ENCODE data around the gene COPG2.
"Not testable (repeated sequence)": the region's sequence is repeated elsewhere in the genome, so short reads cannot be mapped to it uniquely, and the experiment has no call there.

Gene COPG2

DNA sequence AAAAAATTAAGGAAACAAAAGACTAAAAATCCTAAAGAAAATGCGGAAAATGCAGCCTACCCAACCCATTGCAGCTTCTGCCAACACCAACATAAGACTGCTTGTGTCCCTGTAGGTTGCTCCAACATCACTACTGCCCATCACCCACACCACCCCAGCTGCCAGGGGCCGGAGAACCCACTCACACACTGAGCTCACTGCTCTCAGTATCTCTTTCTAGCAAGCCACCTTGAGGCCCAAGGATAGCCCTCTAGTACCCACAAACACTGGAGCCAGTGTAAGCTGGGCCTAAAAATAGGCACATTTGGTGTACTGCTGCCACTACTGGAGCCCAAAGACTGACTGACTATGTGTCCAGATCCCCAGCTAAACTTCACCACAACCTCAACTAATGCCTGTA, 109.4 kb downstream of the COPG2 start:
- Mint-ChIP-seq H3K9me3 (no peaks in the 10 kb centered on the region), H3K36me3 (peaks cover 31% of the 10 kb centered on the region), H3K4me1 (peaks cover 8% of the 10 kb centered on the region), H3K27me3 (no peaks in the 10 kb centered on the region), H3K27ac (no peak overlapping the region), H3K4me3 (no peak overlapping the region)
- ATAC-seq, result no peak

DNA sequence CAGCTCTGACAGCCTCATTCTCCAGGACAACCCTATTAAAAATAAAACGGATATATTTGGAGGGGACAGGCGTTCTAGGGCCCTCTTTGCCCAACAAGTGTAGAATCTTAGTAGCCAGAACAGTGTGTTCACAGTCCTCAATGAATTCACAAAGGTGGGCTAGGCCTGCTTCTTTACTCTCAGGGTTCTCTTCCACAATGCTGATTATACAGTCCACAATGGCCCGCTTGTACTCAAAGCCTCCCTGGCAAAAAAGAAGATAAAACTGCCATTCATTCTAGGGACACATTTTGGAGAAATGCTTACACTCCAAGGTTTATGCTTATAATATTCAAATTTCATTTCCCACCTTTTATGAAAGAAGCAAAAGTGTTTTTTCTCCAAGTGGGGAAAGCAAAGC, 114.1 kb downstream of the COPG2 start:
- H3K4me1 Mint-ChIP-seq, result no peaks in the 10 kb centered on the region

DNA sequence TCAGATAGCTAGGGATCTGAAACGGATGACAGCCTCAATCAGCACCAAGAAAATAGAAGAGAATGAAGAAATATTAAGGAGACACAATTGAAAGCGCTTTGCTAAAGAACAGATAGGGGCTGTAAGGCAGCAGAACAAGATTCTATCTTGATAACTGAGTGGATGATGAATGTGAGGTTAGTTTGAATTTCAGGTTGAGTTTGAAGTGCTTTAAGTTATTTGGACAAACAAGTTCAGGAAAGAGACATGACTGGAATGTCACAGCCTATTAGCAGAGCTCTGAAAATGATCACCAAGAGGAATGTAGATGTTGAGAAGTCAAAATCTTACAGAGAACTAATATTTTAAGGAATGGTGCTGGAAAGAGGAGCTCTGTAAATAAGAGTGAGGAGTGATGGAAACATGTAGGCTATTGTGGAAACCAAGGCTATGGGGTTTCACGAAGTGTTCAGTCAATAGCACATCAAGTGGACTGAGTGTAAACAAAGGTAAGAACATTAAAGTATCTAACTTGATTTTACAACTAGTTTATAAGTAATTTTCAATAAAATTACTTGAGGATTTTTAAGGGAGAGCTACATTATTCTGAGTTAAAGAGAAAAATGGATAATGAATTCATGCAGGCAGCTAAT, 115.0 kb downstream of the COPG2 start:
- H3K27me3 Mint-ChIP-seq, result no peaks in the 10 kb centered on the region
- H3K27ac Mint-ChIP-seq, result no peak overlapping the region
- H3K36me3 Mint-ChIP-seq, result peaks cover 43% of the 10 kb centered on the region
- H3K4me1 Mint-ChIP-seq, result no peaks in the 10 kb centered on the region
- ATAC-seq, result no peak
- no peak overlapping the region for H3K4me3 Mint-ChIP-seq
- H3K9me3 Mint-ChIP-seq, result no peaks in the 10 kb centered on the region

More for the DNA sequence above, 114.1 kb downstream of the COPG2 start:
- Mint-ChIP-seq H3K27me3 (no peaks in the 10 kb centered on the region), H3K27ac (no peak overlapping the region), H3K9me3 (no peaks in the 10 kb centered on the region), H3K36me3 (peaks cover 48% of the 10 kb centered on the region), H3K4me3 (no peak overlapping the region)
- no peak for ATAC-seq

DNA sequence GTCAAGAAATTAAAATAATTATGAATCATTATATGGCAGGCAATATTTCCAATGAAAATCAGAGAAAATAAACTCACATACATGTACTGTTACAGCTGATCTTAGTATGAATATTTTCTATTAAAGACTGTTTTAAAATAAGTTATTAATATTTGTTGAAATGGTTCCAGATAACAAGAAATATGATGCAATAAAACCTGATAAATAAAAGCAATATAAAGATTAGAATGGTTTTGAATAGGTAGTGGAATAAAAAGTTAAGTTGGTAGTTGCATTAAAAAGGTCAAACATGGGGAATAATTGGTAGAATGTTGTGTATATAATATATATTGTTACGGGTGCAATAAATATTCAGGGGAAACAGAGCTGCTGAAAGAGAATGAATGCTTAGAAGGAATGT, 124.2 kb downstream of the COPG2 start:
- H3K27me3 Mint-ChIP-seq, result no peaks in the 10 kb centered on the region
- no peak overlapping the region for H3K4me3 Mint-ChIP-seq
- no peak for ATAC-seq

DNA sequence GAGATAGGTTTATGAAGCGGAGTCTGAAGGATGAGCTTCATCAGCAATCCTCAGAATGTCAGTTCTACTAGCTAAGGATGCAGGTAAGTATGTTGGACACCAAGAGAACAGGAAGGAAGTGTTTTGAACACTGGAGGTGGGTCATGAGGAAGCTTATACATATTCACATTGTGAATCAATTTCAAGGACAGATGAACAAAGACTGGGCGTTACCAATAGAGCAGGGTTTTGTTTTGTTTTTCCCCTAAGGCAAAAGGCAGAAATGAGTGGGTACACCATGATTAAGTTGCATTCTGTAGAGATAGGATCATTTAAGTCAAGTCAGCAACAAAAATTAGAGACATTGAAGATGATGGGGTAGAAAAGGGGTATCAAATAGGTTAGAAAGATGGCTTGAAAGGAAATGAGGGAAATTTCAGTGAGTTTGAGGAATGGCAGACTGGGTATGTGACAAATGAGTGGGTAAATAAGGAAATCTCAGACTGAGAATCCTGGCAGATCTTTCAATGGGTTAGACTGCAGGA, 125.0 kb downstream of the COPG2 start:
- Mint-ChIP-seq H3K9me3 (no peaks in the 10 kb centered on the region), H3K4me1 (no peaks in the 10 kb centered on the region), H3K27me3 (no peaks in the 10 kb centered on the region), H3K36me3 (peaks cover 24% of the 10 kb centered on the region), H3K27ac (no peak overlapping the region), H3K4me3 (no peak overlapping the region)
- no peak for ATAC-seq

More for the DNA sequence above, 124.2 kb downstream of the COPG2 start:
- H3K36me3 Mint-ChIP-seq, result peaks cover 24% of the 10 kb centered on the region
- H3K9me3 Mint-ChIP-seq, result no peaks in the 10 kb centered on the region
- no peaks in the 10 kb centered on the region for H3K4me1 Mint-ChIP-seq
- no peak overlapping the region for H3K27ac Mint-ChIP-seq

DNA sequence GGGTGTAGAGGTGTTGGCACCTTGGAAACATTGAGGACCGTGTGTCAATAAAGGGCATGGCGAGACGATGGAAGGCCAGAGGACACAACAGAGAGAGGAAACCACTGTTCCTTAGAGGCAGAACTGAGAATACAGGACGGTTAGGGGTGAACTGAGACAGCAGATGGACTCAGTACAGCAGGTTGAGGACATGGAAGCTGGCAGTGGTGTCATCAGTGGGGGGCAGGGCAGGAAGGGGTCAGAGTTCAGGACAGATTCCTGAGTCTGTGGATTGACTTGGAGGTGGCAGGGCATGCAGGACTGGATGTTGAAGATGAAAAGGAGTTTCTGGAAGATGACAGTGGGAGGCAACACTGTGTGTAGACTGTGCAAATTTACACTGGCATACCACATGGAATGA, 126.3 kb downstream of the COPG2 start:
- not testable (repeated sequence) for H3K9me3 Mint-ChIP-seq, H3K27me3 Mint-ChIP-seq, H3K4me3 Mint-ChIP-seq, H3K4me1 Mint-ChIP-seq, ATAC-seq, H3K27ac Mint-ChIP-seq
- peaks cover 17% of the 10 kb centered on the region for H3K36me3 Mint-ChIP-seq

DNA sequence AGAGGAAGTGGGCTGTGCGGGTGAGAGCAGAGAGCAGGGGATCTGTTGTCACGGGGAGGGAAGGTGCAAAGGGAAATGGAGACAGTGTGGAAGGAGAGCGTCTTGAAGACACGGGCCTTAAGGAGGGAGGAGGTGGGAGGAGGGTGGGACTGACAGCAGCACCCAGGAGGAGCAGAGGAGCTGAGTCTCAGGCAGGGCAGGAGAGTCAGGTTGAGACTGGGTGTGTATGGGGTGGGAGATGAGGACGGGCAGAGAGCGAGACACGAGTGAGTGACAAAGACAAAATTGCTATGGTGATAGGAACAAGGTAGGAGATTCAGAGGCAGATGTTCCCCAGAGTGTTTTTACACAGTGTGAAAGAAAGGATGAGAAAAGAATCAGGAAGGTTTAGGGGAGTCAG, 127.3 kb downstream of the COPG2 start:
- H3K4me1 Mint-ChIP-seq, H3K4me3 Mint-ChIP-seq, ATAC-seq, H3K27ac Mint-ChIP-seq, H3K9me3 Mint-ChIP-seq, H3K27me3 Mint-ChIP-seq: not testable (repeated sequence)
- peaks cover 15% of the 10 kb centered on the region for H3K36me3 Mint-ChIP-seq

DNA sequence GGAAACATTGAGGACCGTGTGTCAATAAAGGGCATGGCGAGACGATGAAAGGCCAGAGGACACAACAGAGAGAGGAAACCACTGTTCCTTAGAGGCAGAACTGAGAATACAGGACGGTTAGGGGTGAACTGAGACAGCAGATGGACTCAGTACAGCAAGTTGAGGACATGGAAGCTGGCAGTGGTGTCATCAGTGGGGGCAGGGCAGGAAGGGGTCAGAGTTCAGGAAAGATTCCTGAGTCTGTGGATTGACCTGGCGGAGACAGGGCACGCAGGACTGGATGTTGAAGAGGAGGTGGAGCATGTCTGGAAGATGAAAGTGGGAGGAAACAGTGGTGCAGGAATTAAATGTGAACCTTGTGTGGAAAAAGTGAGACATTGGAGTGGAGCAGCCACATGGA, 130.7 kb downstream of the COPG2 start:
- H3K4me3 Mint-ChIP-seq, H3K27me3 Mint-ChIP-seq, H3K36me3 Mint-ChIP-seq, ATAC-seq, H3K27ac Mint-ChIP-seq, H3K4me1 Mint-ChIP-seq, H3K9me3 Mint-ChIP-seq: not testable (repeated sequence)

DNA sequence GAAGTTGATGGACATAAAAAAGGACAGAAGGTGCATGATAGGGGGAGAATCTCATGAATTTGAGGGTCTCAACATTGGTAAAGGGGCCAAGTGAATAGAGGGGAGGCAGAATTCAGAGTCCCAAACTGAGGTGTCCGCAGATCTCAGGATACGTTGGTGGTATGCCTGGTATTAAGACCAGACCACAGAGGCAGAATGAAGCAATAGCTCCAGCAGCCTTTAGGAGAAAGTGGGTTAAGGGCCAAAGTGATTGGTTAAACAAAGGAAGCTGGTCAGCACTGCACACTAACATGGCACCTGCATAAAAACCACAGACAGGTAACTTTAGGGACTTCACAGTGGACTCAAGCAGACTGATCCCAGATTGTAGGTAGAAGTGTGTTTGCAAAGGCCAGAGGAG, 139.1 kb downstream of the COPG2 start:
- Mint-ChIP-seq H3K27ac (no peak overlapping the region), H3K4me3 (no peak overlapping the region), H3K9me3 (no peaks in the 10 kb centered on the region), H3K4me1 (no peaks in the 10 kb centered on the region), H3K36me3 (peaks cover 28% of the 10 kb centered on the region), H3K27me3 (no peaks in the 10 kb centered on the region)
- ATAC-seq, result no peak

DNA sequence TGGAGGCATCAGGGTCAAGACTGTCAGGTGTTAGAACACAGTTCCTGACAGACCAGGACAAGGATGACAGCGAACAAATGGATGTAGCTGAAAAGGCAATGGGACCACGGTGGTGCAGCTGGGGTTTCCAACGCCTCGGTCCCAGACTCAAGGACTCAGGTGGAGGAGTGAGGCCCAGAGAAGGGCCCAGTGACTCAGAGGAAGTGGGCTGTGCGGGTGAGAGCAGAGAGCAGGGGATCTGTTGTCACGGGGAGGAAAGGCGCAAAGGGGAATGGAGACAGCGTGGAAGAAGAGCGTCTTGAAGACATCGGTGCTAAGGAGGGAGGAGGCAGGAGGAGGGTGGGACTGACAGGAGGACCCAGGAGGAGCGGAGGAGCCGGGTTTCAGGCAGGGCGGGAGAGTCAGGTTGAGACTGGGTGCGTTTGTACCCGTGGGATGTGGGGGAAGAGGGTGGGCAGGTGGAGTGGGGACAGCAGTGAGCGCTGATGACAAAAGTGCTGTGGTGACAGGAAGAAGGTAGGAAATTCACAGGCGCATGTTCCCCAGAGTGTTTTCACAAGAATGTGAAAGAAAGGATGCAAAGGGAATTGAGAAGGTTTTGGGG, 140.7 kb downstream of the COPG2 start:
- H3K27ac Mint-ChIP-seq, H3K4me1 Mint-ChIP-seq, H3K4me3 Mint-ChIP-seq, ATAC-seq, H3K27me3 Mint-ChIP-seq, H3K9me3 Mint-ChIP-seq: not testable (repeated sequence)
- peaks cover 28% of the 10 kb centered on the region for H3K36me3 Mint-ChIP-seq

DNA sequence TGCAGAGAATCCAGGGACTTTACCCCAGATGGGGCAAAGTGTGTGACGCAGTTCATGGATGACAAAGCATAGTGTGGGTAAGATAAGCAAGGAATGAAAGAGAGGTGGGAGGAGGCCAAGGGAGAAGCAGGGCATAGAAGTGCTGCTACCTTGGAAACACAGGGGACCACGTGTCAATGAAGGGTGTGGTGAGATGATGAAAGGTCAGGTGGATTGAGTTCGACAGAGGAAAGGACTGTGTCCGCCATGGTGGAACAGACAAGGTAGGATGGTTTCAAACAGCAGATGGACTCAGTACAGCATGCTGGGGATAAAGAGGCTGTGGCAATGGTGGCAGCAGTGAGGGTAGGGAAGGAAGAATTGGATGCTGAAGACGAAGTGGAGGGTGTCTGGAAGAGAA, 143.9 kb downstream of the COPG2 start:
- Mint-ChIP-seq H3K4me3 (no peak overlapping the region), H3K4me1 (no peaks in the 10 kb centered on the region), H3K27me3 (no peaks in the 10 kb centered on the region), H3K36me3 (peaks cover 16% of the 10 kb centered on the region), H3K27ac (no peak overlapping the region), H3K9me3 (no peaks in the 10 kb centered on the region)
- ATAC-seq, result no peak

DNA sequence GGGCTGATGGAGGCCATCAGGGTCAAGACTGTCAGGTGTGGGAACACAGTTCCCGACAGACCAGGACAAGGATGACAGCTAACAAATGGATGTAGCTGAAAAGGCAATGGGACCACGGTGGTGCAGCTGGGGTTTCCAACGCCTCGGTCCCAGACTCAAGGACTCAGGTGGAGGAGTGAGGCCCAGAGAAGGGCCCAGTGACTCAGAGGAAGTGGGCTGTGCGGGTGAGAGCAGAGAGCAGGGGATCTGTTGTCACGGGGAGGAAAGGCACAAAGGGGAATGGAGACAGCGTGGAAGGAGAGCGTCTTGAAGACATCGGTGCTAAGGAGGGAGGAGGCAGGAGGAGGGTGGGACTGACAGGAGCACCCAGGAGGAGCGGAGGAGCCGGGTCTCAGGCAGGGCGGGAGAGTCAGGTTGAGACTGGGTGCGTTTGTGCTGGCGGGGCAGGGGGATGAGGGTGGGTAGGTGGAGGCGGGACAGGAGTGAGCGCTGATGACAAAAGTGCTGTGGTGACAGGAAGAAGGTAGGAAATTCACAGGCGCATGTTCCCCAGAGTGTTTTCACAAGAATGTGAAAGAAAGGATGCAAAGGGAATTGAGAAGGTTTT, 144.9 kb downstream of the COPG2 start:
- H3K9me3 Mint-ChIP-seq, H3K4me1 Mint-ChIP-seq, H3K27ac Mint-ChIP-seq, ATAC-seq, H3K4me3 Mint-ChIP-seq, H3K36me3 Mint-ChIP-seq, H3K27me3 Mint-ChIP-seq: not testable (repeated sequence)

DNA sequence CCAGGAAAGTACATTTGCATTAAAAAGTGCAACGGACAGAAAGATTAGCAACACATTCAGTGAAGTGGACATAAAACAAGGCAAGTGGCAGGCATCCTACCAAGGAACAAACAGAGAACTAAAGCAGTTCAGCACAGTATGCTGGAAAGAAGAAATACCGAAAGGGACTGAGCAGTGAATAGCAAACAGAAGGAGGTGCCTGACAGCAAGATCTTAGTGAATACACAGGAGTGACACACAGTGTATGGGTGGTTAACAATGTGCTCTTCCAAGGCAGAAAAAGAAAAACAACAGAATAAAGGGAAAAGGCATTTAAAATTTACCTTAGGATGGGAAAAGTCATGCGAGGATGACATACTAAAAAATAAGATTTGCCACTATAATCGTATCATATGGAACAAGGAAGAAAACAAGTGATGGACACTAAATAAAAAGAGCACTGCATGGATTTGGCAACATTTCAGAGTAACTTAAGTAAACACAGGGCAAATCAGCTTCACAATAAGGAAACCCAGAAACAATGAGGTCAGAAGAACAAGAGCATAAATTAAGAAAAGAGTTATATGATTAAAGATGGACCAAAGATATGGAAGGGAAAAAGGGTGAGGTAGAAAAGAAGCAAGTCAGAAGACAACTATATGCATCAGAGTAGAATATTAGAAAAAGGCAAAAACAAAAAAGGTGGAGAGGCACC, 147.1 kb downstream of the COPG2 start:
- no peaks in the 10 kb centered on the region for H3K36me3 Mint-ChIP-seq
- no peak overlapping the region for H3K27ac Mint-ChIP-seq
- H3K27me3 Mint-ChIP-seq, result no peaks in the 10 kb centered on the region
- no peak overlapping the region for H3K4me3 Mint-ChIP-seq
- no peaks in the 10 kb centered on the region for H3K4me1 Mint-ChIP-seq
- H3K9me3 Mint-ChIP-seq, result no peaks in the 10 kb centered on the region
- no peak for ATAC-seq

DNA sequence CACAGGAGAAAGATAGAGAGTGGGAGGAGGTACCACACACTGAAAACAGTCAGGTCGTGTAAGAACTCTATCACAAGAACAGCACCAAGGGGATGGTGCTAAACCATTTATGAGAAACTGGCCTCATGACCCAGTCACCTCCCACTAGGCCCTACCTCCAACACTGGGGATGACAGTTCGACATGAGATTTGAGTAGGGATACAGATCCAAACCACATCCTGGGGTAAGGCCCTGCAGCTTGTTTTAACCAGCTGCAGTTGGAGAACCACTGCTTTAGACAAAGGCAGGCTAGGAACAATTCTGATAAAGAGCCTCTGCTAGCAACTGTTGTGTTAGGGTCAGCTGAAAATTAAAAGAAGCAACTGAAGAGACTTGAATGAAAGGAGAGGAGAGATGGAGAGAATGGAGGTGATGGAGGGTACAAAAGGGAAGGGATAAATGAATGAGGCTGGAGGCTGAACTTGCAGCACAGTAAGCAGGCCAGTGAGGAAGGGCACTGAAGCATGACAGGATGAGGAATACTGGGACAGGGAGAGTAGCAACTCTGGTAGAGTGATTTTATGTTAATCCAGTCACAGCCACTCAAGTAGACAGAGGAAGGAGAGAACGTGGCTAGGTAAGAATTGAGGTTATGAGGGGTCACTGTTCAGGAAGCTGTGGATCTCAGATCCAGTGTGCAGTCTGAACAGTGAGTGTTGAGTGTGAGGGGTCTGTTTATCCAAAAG, 153.1 kb downstream of the COPG2 start:
- Mint-ChIP-seq H3K4me3 (no peak overlapping the region), H3K9me3 (no peaks in the 10 kb centered on the region), H3K27ac (no peak overlapping the region), H3K27me3 (no peaks in the 10 kb centered on the region), H3K4me1 (no peaks in the 10 kb centered on the region), H3K36me3 (no peaks in the 10 kb centered on the region)
- ATAC-seq, result no peak

DNA sequence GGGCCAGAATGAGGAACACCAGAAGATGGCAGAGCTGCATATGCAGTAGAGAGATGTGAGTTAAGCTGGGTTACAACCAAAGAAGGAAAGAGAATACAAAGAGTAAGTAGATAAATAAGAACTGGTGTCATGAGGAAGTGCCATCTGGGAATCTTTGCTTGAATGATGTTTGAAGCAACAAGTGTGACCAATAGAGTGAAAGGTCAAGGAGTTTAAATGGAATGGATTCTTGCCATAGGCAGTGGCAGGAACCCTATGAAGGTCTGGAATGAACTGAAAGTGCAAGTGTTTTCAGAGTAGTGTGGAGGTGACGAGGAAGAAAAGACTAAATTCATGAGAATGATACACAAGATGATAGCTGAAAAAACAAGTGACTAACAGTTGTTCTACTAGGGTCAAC, 155.1 kb downstream of the COPG2 start:
- Mint-ChIP-seq H3K36me3 (no peaks in the 10 kb centered on the region), H3K27me3 (no peaks in the 10 kb centered on the region), H3K27ac (no peak overlapping the region), H3K4me3 (no peak overlapping the region), H3K9me3 (no peaks in the 10 kb centered on the region), H3K4me1 (no peaks in the 10 kb centered on the region)
- ATAC-seq, result no peak

All from stimulated activated memory B cell treated with anti-CD40 and anti-IgM and Interleukin-4, amounts not matched to agents 10 μg/mL and 1 μg/mL and 100 μg/mL, for 72 hours (primary cell).